GM12878 (cell line): ENCODE results near the gene ISG15. TPM values are rescaled to one million over a fixed set of nuclear protein-coding genes. Genes with fewer than 3 reads are reported as not detected.

Experiments
- ATAC-seq: fragments of 200-7000 bp; cut with Tn5 transposase; 3 replicates; pipeline ENCODE4 v1.9.1; 2020; ENCODE audit warnings: mild to moderate bottlenecking, moderate library complexity
- BruUV-seq: library from RNA; stranded (reverse); fragments of 400-500 nt; replicated peaks from 2 replicates; lab custom pipeline; 2021; lab: Mats Ljungman, UMichigan
- CTCF ChIA-PET: fragments of 300-600 bp; sonication (Branson Sonifier 250); formaldehyde crosslinking; extraction: SDS; loops from one replicate; lab custom pipeline; 2021; ENCODE audit warnings: inconsistent platforms; lab: Yijun Ruan, JAX
- POLR2A ChIA-PET: fragments of 350-600 bp; formaldehyde crosslinking; extraction: SDS; loops from one replicate; lab custom pipeline; 2021; ENCODE audit warnings: inconsistent platforms; lab: Charles Lee
- RAD21 ChIA-PET: fragments of 300-600 bp; sonication (Branson Sonifier 250); formaldehyde crosslinking; loops from one replicate; lab custom pipeline; 2023; ENCODE audit warnings: antibody characterized with exemption; ENCODE audit not compliant: unreplicated experiment; lab: Charles Lee
- SMC1A ChIA-PET: fragments of 300-600 bp; sonication (Branson Sonifier 250); formaldehyde crosslinking; loops from one replicate; lab custom pipeline; 2023; ENCODE audit not compliant: unreplicated experiment, uncharacterized antibody; lab: Charles Lee
- DNase-seq: peaks from one replicate; pipeline ENCODE4 v3.0.0-alpha.2; 2011; ENCODE audit warnings: low read depth, low spot score
- FAIRE-seq: peaks from 3 replicates; lab custom pipeline; 2011; peaks lifted over from hg19 to GRCh38; lab: Jason Lieb, UNC
- H2AFZ ChIP-seq: 2 replicates; pipeline ENCODE4 v1.6.0; 2011; ENCODE audit warnings: low read depth, low read length, control low read depth; ENCODE audit not compliant: control insufficient read depth
- H3K27ac ChIP-seq: 2 replicates; pipeline ENCODE4 v1.5.1; 2011; ENCODE audit warnings: control low read depth; ENCODE audit not compliant: control insufficient read depth, insufficient read depth
- H3K27me3 ChIP-seq, 2 experiments: replicated peaks in 1 of 2; 2 replicates each; pipeline versions ENCODE4 v1.6.0 to v1.6.1; 2011; ENCODE audit warnings: low read length in 1 of 2; ENCODE audit not compliant: control insufficient read depth in 2 of 2, insufficient read depth in 2 of 2
- H3K36me3 ChIP-seq, 2 experiments: 2 replicates each; pipeline ENCODE4 v1.5.1; 2011; ENCODE audit warnings: low read length in 1 of 2; ENCODE audit not compliant: control insufficient read depth in 2 of 2, insufficient read depth in 2 of 2
- H3K4me1 ChIP-seq: 2 replicates; pipeline ENCODE4 v1.6.1; 2011; ENCODE audit warnings: mild to moderate bottlenecking, low read length, moderate library complexity, mixed read lengths; ENCODE audit not compliant: control insufficient read depth, insufficient read depth
- H3K4me2 ChIP-seq: 2 replicates; pipeline ENCODE4 v1.6.0; 2011; ENCODE audit warnings: control low read depth; ENCODE audit not compliant: control insufficient read depth, insufficient read depth
- H3K4me3 ChIP-seq: fragments of 200-600 bp; sonication (generic); 2 replicates; pipeline ENCODE4 v1.5.1; 2016
- H3K79me2 ChIP-seq: 2 replicates; pipeline ENCODE4 v1.6.0; 2011; ENCODE audit warnings: low read length; ENCODE audit not compliant: control insufficient read depth, insufficient read depth
- H3K9ac ChIP-seq: 2 replicates; pipeline ENCODE4 v1.8.0; 2011; ENCODE audit warnings: low read length, control low read depth, mixed read lengths; ENCODE audit not compliant: control insufficient read depth, insufficient read depth
- H3K9me3 ChIP-seq: replicated peaks from 3 replicates; pipeline ENCODE4 v1.5.1; 2011; ENCODE audit warnings: mild to moderate bottlenecking, low read length; ENCODE audit not compliant: control insufficient read depth, insufficient read depth
- H4K20me1 ChIP-seq: 2 replicates; pipeline ENCODE4 v1.6.0; 2011; ENCODE audit not compliant: control insufficient read depth, insufficient read depth
- CBX3 ChIP-seq: fragments of 200-600 bp; sonication (generic); IDR thresholded peaks from 2 replicates; pipeline ENCODE4 v1.6.1; 2016; ENCODE audit warnings: low read depth, borderline replicate concordance
- ELK1 ChIP-seq: IDR thresholded peaks from 2 replicates; pipeline ENCODE4 v1.6.1; 2012; ENCODE audit warnings: low read depth, low read length, improper control_type of control experiment
- EP300 ChIP-seq, 2 experiments: fragments of 150-350 bp in 1 of 2; IDR thresholded peaks; 2 replicates each; pipeline ENCODE4 v1.6.1; 2011 to 2012; ENCODE audit warnings: low read depth in 2 of 2, low read length in 2 of 2, borderline replicate concordance in 1 of 2, improper control_type of control experiment in 1 of 2, inconsistent platforms in 1 of 2; ENCODE audit not compliant: control insufficient read depth in 1 of 2
- HDAC6 ChIP-seq: fragments of 200-600 bp; sonication (generic); IDR thresholded peaks from one replicate; pipeline ENCODE4 v1.8.0; 2017; ENCODE audit warnings: antibody characterized with exemption; ENCODE audit not compliant: unreplicated experiment
- JUNB ChIP-seq: IDR thresholded peaks from 2 replicates; pipeline ENCODE4 v1.6.1; 2016; ENCODE audit warnings: antibody characterized with exemption, mild to moderate bottlenecking
- KDM1A ChIP-seq: fragments of 200-600 bp; sonication (generic); IDR thresholded peaks from 2 replicates; pipeline ENCODE4 v1.6.1; 2016; ENCODE audit warnings: borderline replicate concordance
- MYC ChIP-seq: IDR thresholded peaks from 2 replicates; pipeline ENCODE4 v1.6.1; 2011; ENCODE audit warnings: mild to moderate bottlenecking, low read length, moderate library complexity, inconsistent platforms; ENCODE audit not compliant: insufficient read depth, insufficient replicate concordance, insufficient read length, severe bottlenecking
- NFYB ChIP-seq: IDR thresholded peaks from 2 replicates; pipeline ENCODE4 v1.6.1; 2011; ENCODE audit warnings: low read depth, mild to moderate bottlenecking, low read length, improper control_type of control experiment, moderate library complexity; ENCODE audit not compliant: insufficient read depth
- POU2F2 ChIP-seq: IDR thresholded peaks from 3 replicates; pipeline ENCODE4 v1.6.1; 2011; ENCODE audit warnings: low read depth, mild to moderate bottlenecking, low read length, borderline replicate concordance
- SPI1 ChIP-seq: IDR thresholded peaks from 2 replicates; pipeline ENCODE4 v1.6.1; 2011; ENCODE audit warnings: low read depth, mild to moderate bottlenecking, low read length, moderate library complexity, borderline replicate concordance; ENCODE audit not compliant: insufficient read depth
- SUZ12 ChIP-seq: fragments of 200-600 bp; sonication (generic); IDR thresholded peaks from one replicate; pipeline ENCODE4 v1.6.1; 2018; ENCODE audit warnings: antibody characterized with exemption, mild to moderate bottlenecking; ENCODE audit not compliant: unreplicated experiment
- TCF7 ChIP-seq: IDR thresholded peaks from 2 replicates; pipeline ENCODE4 v1.6.1; 2014; ENCODE audit warnings: antibody characterized with exemption, borderline replicate concordance
- ZNF592 ChIP-seq: fragments of 450-650 bp; IDR thresholded peaks from 2 replicates; pipeline ENCODE4 v1.6.1; 2017; ENCODE audit warnings: mild to moderate bottlenecking, moderate library complexity
- WGBS: methylation state at CpG from one replicate; pipeline ENCODE4 v1.1.6; 2016; ENCODE audit warnings: low lambda C conversion rate; ENCODE audit not compliant: insufficient replicate concordance, insufficient coverage; ENCODE audit errors: missing lambda C conversion rate; 5-methylcytosine and 5-hydroxymethylcytosine counted together
- in situ Hi-C: fragments of 300-500 bp; cut with MboI; formaldehyde crosslinking; loops from 9 replicates; pipeline ENCODE4 v1.14.3; 2018; ENCODE audit warnings: mixed read lengths
- intact Hi-C: fragments of 100-400 bp; cut with micrococcal nuclease; formaldehyde crosslinking; loops from one replicate; pipeline ENCODE4 v1.14.2; 2022; ENCODE audit not compliant: unreplicated experiment
- polyA plus RNA-seq, 11 experiments: library from polyadenylated mRNA; depleted of rRNA in 4 of 11; unstranded in 6 of 11; stranded (reverse) in 5 of 11; fragments of >200 nt; fragmentation: Nextera tagmentation in 4 of 11; fragmentation: Illumina TruSeq in 1 of 11; extraction: Ambion mirVana in 4 of 11; extraction: Trizol in 1 of 11; gene quantifications; 1 replicate in 1 of 11; 2 replicates in 10 of 11; pipeline versions ENCODE4 v1.2.1 to v1.2.3, GENCODE V29; 2011 to 2016; ENCODE audit warnings: inconsistent platforms in 2 of 11, missing spikeins in 2 of 11, low read depth in 1 of 11
- total RNA-seq, 4 experiments: library from RNA; depleted of rRNA in 3 of 4; stranded (reverse); fragments of >200 nt in 3 of 4; fragmentation: Illumina TruSeq in 1 of 4; extraction: Trizol in 1 of 4; gene quantifications; 2 replicates each; pipeline versions ENCODE4 v1.2.1 to v1.2.3, GENCODE V29; 2013 to 2021

Gene ISG15
- total and polyA plus RNA-seq, 10 of the 15 experiments (the other 5 are each of a cell fraction or from before 2014, with no cell fraction given): 7.8 to 384 (median 274) TPM

GRCh38 chr1:963746-964525 lies 49.4 kb upstream of the ISG15 start:
- H3K36me3 ChIP-seq: no peaks in the 10 kb centered on the region; a peak in 1 of 4 replicates
- no peak overlapping the region for H3K9ac ChIP-seq
- DNase-seq (no peak), ATAC-seq (no peak), FAIRE-seq (no peak)
- BruUV-seq: no TSS peak
- CTCF ChIA-PET: no interaction called here
- H3K4me1 ChIP-seq: peaks cover 15% of the 10 kb centered on the region
- no peaks in the 10 kb centered on the region for H4K20me1 ChIP-seq
- WGBS: 95% methylated on average over 46 of the region's 47 CpGs
- peaks cover 2% of the 10 kb centered on the region for H3K79me2 ChIP-seq
- SMC1A ChIA-PET: no interaction called here
- no peak overlapping the region for H3K4me3 ChIP-seq
- H3K9me3 ChIP-seq: no peaks in the 10 kb centered on the region
- no peak overlapping the region for H3K4me2 ChIP-seq
- no peaks in the 10 kb centered on the region for H3K27me3 ChIP-seq
- RAD21 ChIA-PET: no interaction called here
- POLR2A ChIA-PET: no interaction called here
- intact Hi-C loops: no loop called here
- H2AFZ ChIP-seq: no peak overlapping the region
- TF ChIP-seq ELK1 (no peak), SUZ12 (no peak), SPI1 (no peak), ZNF592 (no peak), TCF7 (no peak), JUNB (no peak), CBX3 (no peak), NFYB (no peak), MYC (no peak), KDM1A (no peak), POU2F2 (no peak), HDAC6 (no peak), EP300 (IDR thresholded peaks at IDR 0.05; ENCODE audit: borderline replicate concordance in 1 of 2, control insufficient read depth in 1 of 2, low read depth in 2 of 2, low read length in 2 of 2) (no peak)
- no peak overlapping the region for H3K27ac ChIP-seq
- in situ Hi-C loops: no loop called here
